NCI-H1436 treated with DMSO at 0.1 percent for 48 hours (cell line): Measurements from ENCODE around the gene SUMO4.

ENCODE experiments used
- DNase-seq: peaks from one replicate; lab custom pipeline; 2025; lab: John Stamatoyannopoulos, UW

SUMO4 gene

GRCh38 chr6:149389509-149390297, 10.4 kb upstream of the SUMO4 start:
- no peak for DNase-seq

- no peak for DNase-seq
Measured at GRCh38 chr6:149392093-149392492, 8.0 kb upstream of the SUMO4 start.

GRCh38 chr6:149392535-149392934, 7.5 kb upstream of the SUMO4 start:
- DNase-seq: no peak

GRCh38 chr6:149393002-149393679, 6.9 kb upstream of the SUMO4 start:
- DNase-seq: no peak

GRCh38 chr6:149395185-149395584, 4.9 kb upstream of the SUMO4 start:
- no peak for DNase-seq

- no peak for DNase-seq
Measured at GRCh38 chr6:149397384-149397783, 2.7 kb upstream of the SUMO4 start.

- no peak for DNase-seq
Measured at GRCh38 chr6:149403534-149403933, 3.5 kb downstream of the SUMO4 start.

- DNase-seq: no peak
Measured at GRCh38 chr6:149405823-149406765, 6.0 kb downstream of the SUMO4 start.

GRCh38 chr6:149409617-149410016, 9.6 kb downstream of the SUMO4 start:
- DNase-seq: no peak

- DNase-seq: no peak
Measured at GRCh38 chr6:149410557-149410956, 10.5 kb downstream of the SUMO4 start.

- no peak for DNase-seq
Measured at GRCh38 chr6:149414009-149414408, 13.9 kb downstream of the SUMO4 start.

- no peak for DNase-seq
Measured at GRCh38 chr6:149414821-149415220, 14.8 kb downstream of the SUMO4 start.

GRCh38 chr6:149419696-149420404, 19.8 kb downstream of the SUMO4 start:
- DNase-seq: no peak

GRCh38 chr6:149421132-149421531, 21.1 kb downstream of the SUMO4 start:
- DNase-seq: no peak

- no peak for DNase-seq
Measured at GRCh38 chr6:149422581-149422980, 22.5 kb downstream of the SUMO4 start.

GRCh38 chr6:149423964-149424440, 23.9 kb downstream of the SUMO4 start:
- DNase-seq: no peak

GRCh38 chr6:149425224-149425623, 25.2 kb downstream of the SUMO4 start:
- no peak for DNase-seq

GRCh38 chr6:149425754-149426153, 25.7 kb downstream of the SUMO4 start:
- no peak for DNase-seq

- DNase-seq: no peak
Measured at GRCh38 chr6:149428606-149429005, 28.5 kb downstream of the SUMO4 start.

- DNase-seq: no peak
Measured at GRCh38 chr6:149429427-149430360, 29.6 kb downstream of the SUMO4 start.
